A673 (cell line): Measurements from ENCODE around the gene HAPLN1. TPM values are rescaled to one million over a fixed set of nuclear protein-coding genes. Genes with fewer than 3 reads are reported as not detected.
"Not testable (repeated sequence)": the region's sequence is repeated elsewhere in the genome, so short reads cannot be mapped to it uniquely, and the experiment has no call there.

Experiments used
- BruUV-seq: library from RNA; stranded (reverse); fragments of 400-500 nt; replicated peaks from 2 replicates; lab custom pipeline; 2021; lab: Mats Ljungman, UMichigan
- CTCF ChIA-PET: fragments of 300-600 bp; sonication (Branson Sonifier 250); formaldehyde crosslinking; loops from one replicate; lab custom pipeline; 2022; ENCODE audit warnings: antibody characterized with exemption; lab: Charles Lee
- POLR2A ChIA-PET: fragments of 300-600 bp; sonication (Branson Sonifier 250); formaldehyde crosslinking; loops from one replicate; lab custom pipeline; 2022; ENCODE audit warnings: antibody characterized with exemption; ENCODE audit not compliant: low non-redundant PET; lab: Charles Lee
- DNase-seq: peaks from one replicate; pipeline ENCODE4 v3.0.0-alpha.2; 2015; ENCODE audit warnings: low spot score
- H3K27ac ChIP-seq: fragments of 200-600 bp; sonication (generic); 2 replicates; pipeline ENCODE4 v1.5.1; 2016; ENCODE audit warnings: mixed run types, low read depth, mild to moderate bottlenecking, mixed read lengths, antibody characterized with exemption, low read length; ENCODE audit not compliant: poor library complexity, severe bottlenecking
- H3K27me3 ChIP-seq: fragments of 200-600 bp; sonication (generic); replicated peaks from 2 replicates; pipeline ENCODE4 v1.6.1; 2017; ENCODE audit warnings: mixed run types, low read depth, mild to moderate bottlenecking, mixed read lengths, antibody characterized with exemption, low read length; ENCODE audit not compliant: insufficient read depth, poor library complexity
- H3K36me3 ChIP-seq: fragments of 200-600 bp; sonication (generic); 2 replicates; pipeline ENCODE4 v1.6.1; 2016; ENCODE audit warnings: mixed run types, mild to moderate bottlenecking, mixed read lengths, antibody characterized with exemption, low read length; ENCODE audit not compliant: insufficient read depth, poor library complexity, severe bottlenecking
- H3K4me1 ChIP-seq: fragments of 200-600 bp; sonication (generic); 2 replicates; pipeline ENCODE4 v1.6.1; 2017; ENCODE audit warnings: mixed run types, mild to moderate bottlenecking, mixed read lengths, antibody characterized with exemption, low read length; ENCODE audit not compliant: insufficient read depth, poor library complexity, severe bottlenecking
- H3K4me3 ChIP-seq: fragments of 200-600 bp; sonication (generic); 2 replicates; pipeline ENCODE4 v1.5.1; 2016; ENCODE audit warnings: low read depth, mixed run types, mild to moderate bottlenecking, mixed read lengths, low read length; ENCODE audit not compliant: poor library complexity, severe bottlenecking
- H3K9me3 ChIP-seq: fragments of 200-600 bp; sonication (generic); 2 replicates; pipeline ENCODE4 v1.6.1; 2016; ENCODE audit warnings: mixed run types, low read depth, mild to moderate bottlenecking, mixed read lengths, antibody characterized with exemption, low read length; ENCODE audit not compliant: poor library complexity, severe bottlenecking
- CTCF ChIP-seq: fragments of 300-800, 200-600 bp; sonication (generic); conservative IDR thresholded peaks from 2 replicates; pipeline ENCODE4 v1.5.1; 2017; ENCODE audit warnings: low read depth, mild to moderate bottlenecking, antibody characterized with exemption, low read length, moderate library complexity, mixed read lengths
- EZH2 ChIP-seq: fragments of 200-600 bp; sonication (generic); IDR thresholded peaks from 2 replicates; pipeline ENCODE4 v1.6.1; 2017; ENCODE audit warnings: borderline replicate concordance, low read depth, mild to moderate bottlenecking, mixed read lengths, antibody characterized with exemption, low read length; ENCODE audit not compliant: poor library complexity, severe bottlenecking
- intact Hi-C: fragments of 100-400 bp; cut with micrococcal nuclease; formaldehyde crosslinking; loops from one replicate; pipeline ENCODE4 v1.10.0; 2022; ENCODE audit not compliant: unreplicated experiment
- total RNA-seq: library from RNA; stranded (reverse); gene quantifications from 2 replicates; pipeline ENCODE4 v1.2.3, GENCODE V29; 2021

HAPLN1 gene
- total RNA-seq, 1 experiment from 2014 or later: 0.32 TPM

GRCh38 chr5:83742089-83742488 is 21.4 kb upstream of the HAPLN1 start:
- Histone ChIP-seq H3K9me3 (no peaks in the 10 kb centered on the region), H3K4me3 (no peak overlapping the region), H3K27me3 (no peaks in the 10 kb centered on the region), H3K4me1 (no peaks in the 10 kb centered on the region), H3K36me3 (no peaks in the 10 kb centered on the region), H3K27ac (no peak overlapping the region)
- TF ChIP-seq EZH2: no peak
- TF ChIP-seq CTCF: no peak
- ChIA-PET CTCF (no interaction called here), POLR2A (no interaction called here)
- DNase-seq: no peak
- intact Hi-C loops: no loop called here
- no TSS peak for BruUV-seq

GRCh38 chr5:83741571-83741970 is 20.9 kb upstream of the HAPLN1 start:
- no peak for TF ChIP-seq EZH2
- no peak for TF ChIP-seq CTCF
- H3K27ac ChIP-seq: no peak overlapping the region
- DNase-seq: no peak
- no peaks in the 10 kb centered on the region for H3K9me3 ChIP-seq
- H3K4me1 ChIP-seq: no peaks in the 10 kb centered on the region
- no TSS peak for BruUV-seq
- CTCF ChIA-PET: no interaction called here
- H3K27me3 ChIP-seq: no peaks in the 10 kb centered on the region
- H3K4me3 ChIP-seq: no peak overlapping the region
- intact Hi-C loops: no loop called here
- POLR2A ChIA-PET: no interaction called here
- H3K36me3 ChIP-seq: no peaks in the 10 kb centered on the region

GRCh38 chr5:83740741-83741140 is 20.1 kb upstream of the HAPLN1 start:
- no peak for DNase-seq
- Histone ChIP-seq H3K9me3 (no peaks in the 10 kb centered on the region), H3K36me3 (no peaks in the 10 kb centered on the region), H3K4me3 (no peak overlapping the region), H3K27ac (no peak overlapping the region), H3K27me3 (no peaks in the 10 kb centered on the region), H3K4me1 (no peaks in the 10 kb centered on the region)
- no peak for TF ChIP-seq EZH2
- TF ChIP-seq CTCF: no peak
- BruUV-seq: no TSS peak
- ChIA-PET POLR2A (no interaction called here), CTCF (no interaction called here)
- intact Hi-C loops: no loop called here

DNA sequence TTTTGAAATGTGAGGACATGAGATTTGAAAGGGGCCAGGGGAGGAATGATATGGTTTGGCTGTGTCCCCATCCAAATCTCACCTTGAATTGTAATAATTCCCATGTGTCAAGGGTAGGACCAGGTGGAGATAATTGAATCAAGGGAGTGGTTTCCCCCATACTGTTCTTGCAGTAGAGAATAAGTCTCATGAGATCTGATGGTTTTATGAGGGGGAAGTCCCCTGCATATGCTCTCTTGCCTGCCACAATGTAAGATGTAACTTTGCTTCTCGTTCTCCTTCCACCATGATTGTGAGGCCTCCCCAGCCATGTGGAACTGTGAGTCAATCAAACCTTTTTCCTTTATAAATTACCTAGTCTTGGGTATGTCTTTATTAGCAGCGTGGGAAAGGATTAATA is 15.5 kb upstream of the HAPLN1 start:
- DNase-seq, H3K4me3 ChIP-seq, intact Hi-C loops, BruUV-seq, POLR2A ChIA-PET, H3K36me3 ChIP-seq, H3K27me3 ChIP-seq, H3K9me3 ChIP-seq, H3K27ac ChIP-seq, H3K4me1 ChIP-seq, CTCF ChIA-PET: not testable (repeated sequence)

- H3K4me1 ChIP-seq, H3K4me3 ChIP-seq, BruUV-seq, H3K36me3 ChIP-seq, DNase-seq, POLR2A ChIA-PET, intact Hi-C loops, CTCF ChIA-PET, H3K9me3 ChIP-seq, H3K27me3 ChIP-seq, H3K27ac ChIP-seq: not testable (repeated sequence)
Observed at GRCh38 chr5:83735058-83735457, 14.4 kb upstream of the HAPLN1 start.
